HEK293 (cell line): ENCODE data around the gene LST1.

Source experiments
- KLF7 ChIP-seq: fragments of 450-650 bp; formaldehyde crosslinking; IDR thresholded peaks from 2 replicates; pipeline ENCODE4 v1.5.1; 2016; ENCODE audit warnings: missing biosample characterization, missing genetic modification characterization, borderline replicate concordance
- SP7 ChIP-seq: fragments of 450-650 bp; formaldehyde crosslinking; IDR thresholded peaks from 2 replicates; pipeline ENCODE4 v1.5.1; 2016; ENCODE audit warnings: missing biosample characterization, missing genetic modification characterization
- TCF7L2 ChIP-seq: IDR thresholded peaks from 2 replicates; pipeline ENCODE4 v1.6.1; 2011; ENCODE audit warnings: low read depth, mild to moderate bottlenecking, inconsistent platforms, low read length, moderate library complexity, borderline replicate concordance
- YY1 ChIP-seq: fragments of 450-650 bp; formaldehyde crosslinking; IDR thresholded peaks from 2 replicates; pipeline ENCODE4 v1.5.1; 2018; ENCODE audit warnings: missing biosample characterization, missing genetic modification characterization
- ZBTB21 ChIP-seq: fragments of 450-650 bp; formaldehyde crosslinking; IDR thresholded peaks from 2 replicates; pipeline ENCODE4 v1.5.1; 2017; ENCODE audit warnings: missing biosample characterization, missing genetic modification characterization
- ZFP3 ChIP-seq: fragments of 450-650 bp; formaldehyde crosslinking; IDR thresholded peaks from 2 replicates; pipeline ENCODE4 v1.5.1; 2016; ENCODE audit warnings: low read depth, missing biosample characterization, missing genetic modification characterization
- ZFP37 ChIP-seq: fragments of 450-650 bp; formaldehyde crosslinking; IDR thresholded peaks from 2 replicates; pipeline ENCODE4 v1.5.1; 2016; ENCODE audit warnings: missing biosample characterization, missing genetic modification characterization
- ZFP41 ChIP-seq: fragments of 450-650 bp; formaldehyde crosslinking; IDR thresholded peaks from 2 replicates; pipeline ENCODE4 v1.5.1; 2016; ENCODE audit warnings: missing biosample characterization, missing genetic modification characterization, borderline replicate concordance
- ZNF155 ChIP-seq: fragments of 450-650 bp; formaldehyde crosslinking; IDR thresholded peaks from 2 replicates; pipeline ENCODE4 v1.5.1; 2016; ENCODE audit warnings: missing biosample characterization, missing genetic modification characterization
- ZNF157 ChIP-seq: fragments of 450-650 bp; formaldehyde crosslinking; IDR thresholded peaks from 2 replicates; pipeline ENCODE4 v1.5.1; 2016; ENCODE audit warnings: missing biosample characterization, missing genetic modification characterization
- ZNF26 ChIP-seq: fragments of 450-650 bp; formaldehyde crosslinking; IDR thresholded peaks from 2 replicates; pipeline ENCODE4 v1.5.1; 2016; ENCODE audit warnings: missing biosample characterization, missing genetic modification characterization
- ZNF324 ChIP-seq: fragments of 450-650 bp; formaldehyde crosslinking; IDR thresholded peaks from 2 replicates; pipeline ENCODE4 v1.5.1; 2016; ENCODE audit warnings: missing biosample characterization, missing genetic modification characterization
- ZNF366 ChIP-seq: fragments of 450-650 bp; formaldehyde crosslinking; conservative IDR thresholded peaks from 2 replicates; pipeline ENCODE4 v1.5.1; 2016; ENCODE audit warnings: missing biosample characterization, missing genetic modification characterization
- ZNF391 ChIP-seq: fragments of 450-650 bp; formaldehyde crosslinking; IDR thresholded peaks from 2 replicates; pipeline ENCODE4 v1.5.1; 2016; ENCODE audit warnings: low read depth, missing biosample characterization, missing genetic modification characterization, borderline replicate concordance
- ZNF404 ChIP-seq: fragments of 450-650 bp; formaldehyde crosslinking; IDR thresholded peaks from 2 replicates; pipeline ENCODE4 v1.5.1; 2017; ENCODE audit warnings: missing biosample characterization, missing genetic modification characterization
- ZNF426 ChIP-seq: fragments of 450-650 bp; formaldehyde crosslinking; IDR thresholded peaks from 2 replicates; pipeline ENCODE4 v1.5.1; 2017; ENCODE audit warnings: missing biosample characterization, missing genetic modification characterization, mild to moderate bottlenecking, inconsistent platforms, moderate library complexity
- ZNF521 ChIP-seq: fragments of 450-650 bp; formaldehyde crosslinking; IDR thresholded peaks from 2 replicates; pipeline ENCODE4 v1.5.1; 2017; ENCODE audit warnings: missing biosample characterization, mild to moderate bottlenecking, missing genetic modification characterization
- ZNF555 ChIP-seq: fragments of 450-650 bp; formaldehyde crosslinking; conservative IDR thresholded peaks from 2 replicates; pipeline ENCODE4 v1.5.1; 2017; ENCODE audit warnings: missing biosample characterization, mild to moderate bottlenecking, missing genetic modification characterization, inconsistent platforms
- ZNF585B ChIP-seq: fragments of 450-650 bp; formaldehyde crosslinking; IDR thresholded peaks from 2 replicates; pipeline ENCODE4 v1.5.1; 2016; ENCODE audit warnings: missing biosample characterization, missing genetic modification characterization
- ZNF600 ChIP-seq: fragments of 450-650 bp; formaldehyde crosslinking; IDR thresholded peaks from 2 replicates; pipeline ENCODE4 v1.5.1; 2016; ENCODE audit warnings: missing biosample characterization, missing genetic modification characterization
- ZNF747 ChIP-seq: fragments of 450-650 bp; formaldehyde crosslinking; IDR thresholded peaks from 2 replicates; pipeline ENCODE4 v1.5.1; 2016; ENCODE audit warnings: missing biosample characterization, missing genetic modification characterization
- ZNF76 ChIP-seq: fragments of 450-650 bp; formaldehyde crosslinking; IDR thresholded peaks from 2 replicates; pipeline ENCODE4; 2016; ENCODE audit warnings: low read depth, missing biosample characterization, missing genetic modification characterization, borderline replicate concordance
- ZSCAN4 ChIP-seq: fragments of 450-650 bp; formaldehyde crosslinking; IDR thresholded peaks from 2 replicates; pipeline ENCODE4 v1.5.1; 2017; ENCODE audit warnings: missing biosample characterization, missing genetic modification characterization
- TF ChIP-seq, protein P1 (sequence below): fragments of 450-650 bp; formaldehyde crosslinking; IDR thresholded peaks from 2 replicates; pipeline ENCODE4 v1.5.1; 2016; ENCODE audit warnings: missing biosample characterization, missing genetic modification characterization
- TF ChIP-seq, protein P2 (sequence below): fragments of 450-650 bp; formaldehyde crosslinking; IDR thresholded peaks from 2 replicates; pipeline ENCODE4 v1.5.1; 2016; ENCODE audit warnings: missing biosample characterization, missing genetic modification characterization
- TF ChIP-seq, protein P3 (sequence below): sonication (generic); formaldehyde crosslinking; IDR thresholded peaks from 2 replicates; pipeline ENCODE4 v1.8.1; 2022; ENCODE audit warnings: mild to moderate bottlenecking, moderate library complexity, missing genetic modification reagents
- TF ChIP-seq, protein P4 (sequence below): fragments of 450-650 bp; formaldehyde crosslinking; IDR thresholded peaks from 2 replicates; pipeline ENCODE4 v1.5.1; 2016; ENCODE audit warnings: missing biosample characterization, missing genetic modification characterization

The LST1 gene

DNA sequence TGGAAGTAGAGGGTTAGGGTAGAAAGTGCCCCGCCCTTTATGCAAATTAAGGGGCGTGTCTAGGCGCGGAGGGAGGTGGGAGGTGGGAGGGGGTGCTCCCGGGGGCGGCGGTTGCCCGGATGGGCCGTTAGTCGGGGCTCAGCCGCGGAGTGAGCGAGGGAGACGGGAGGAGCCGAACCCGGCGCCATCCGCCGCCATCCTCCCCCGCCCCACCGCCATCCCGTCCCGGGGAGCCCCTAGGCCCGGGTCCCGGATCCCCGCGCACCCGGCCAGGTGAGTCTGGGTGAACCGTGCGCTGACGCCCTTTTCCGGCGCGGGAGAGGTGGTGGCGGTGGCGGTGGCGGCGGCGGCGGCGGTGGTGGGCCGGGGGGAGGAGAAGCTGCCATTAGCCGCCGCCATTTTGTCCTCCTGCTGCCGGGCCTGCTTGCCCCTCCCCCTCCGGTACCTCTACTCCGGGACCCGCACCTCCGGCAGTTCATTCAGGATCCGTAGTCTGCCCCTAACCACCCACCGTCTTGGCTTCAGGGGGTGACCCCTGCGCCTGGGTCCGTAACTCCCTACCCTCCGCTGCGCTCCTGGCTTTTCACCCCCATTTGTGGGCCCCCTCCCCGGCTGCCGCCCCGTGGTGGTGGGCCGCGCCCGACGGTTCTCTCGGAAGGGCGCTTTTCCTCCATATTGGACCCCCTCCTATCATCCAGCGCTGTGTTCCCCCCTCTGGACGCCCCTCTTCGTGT, 34.7 kb downstream of the LST1 start, which contains the start of gene PRRC2A (continued):
- TF ChIP-seq, protein P1, sequence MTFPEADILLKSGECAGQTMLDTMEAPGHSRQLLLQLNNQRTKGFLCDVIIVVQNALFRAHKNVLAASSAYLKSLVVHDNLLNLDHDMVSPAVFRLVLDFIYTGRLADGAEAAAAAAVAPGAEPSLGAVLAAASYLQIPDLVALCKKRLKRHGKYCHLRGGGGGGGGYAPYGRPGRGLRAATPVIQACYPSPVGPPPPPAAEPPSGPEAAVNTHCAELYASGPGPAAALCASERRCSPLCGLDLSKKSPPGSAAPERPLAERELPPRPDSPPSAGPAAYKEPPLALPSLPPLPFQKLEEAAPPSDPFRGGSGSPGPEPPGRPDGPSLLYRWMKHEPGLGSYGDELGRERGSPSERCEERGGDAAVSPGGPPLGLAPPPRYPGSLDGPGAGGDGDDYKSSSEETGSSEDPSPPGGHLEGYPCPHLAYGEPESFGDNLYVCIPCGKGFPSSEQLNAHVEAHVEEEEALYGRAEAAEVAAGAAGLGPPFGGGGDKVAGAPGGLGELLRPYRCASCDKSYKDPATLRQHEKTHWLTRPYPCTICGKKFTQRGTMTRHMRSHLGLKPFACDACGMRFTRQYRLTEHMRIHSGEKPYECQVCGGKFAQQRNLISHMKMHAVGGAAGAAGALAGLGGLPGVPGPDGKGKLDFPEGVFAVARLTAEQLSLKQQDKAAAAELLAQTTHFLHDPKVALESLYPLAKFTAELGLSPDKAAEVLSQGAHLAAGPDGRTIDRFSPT: peak; percentile 37; the same call in 1 of the 2 replicates
- TF ChIP-seq ZNF155 (tag by site-specific recombination): no peak
- no peak for TF ChIP-seq TCF7L2
- TF ChIP-seq ZBTB21 (tag by site-specific recombination): no peak; the same call in 1 of the 2 replicates
- peak; percentile 68; the same call in 1 of the 2 replicates for TF ChIP-seq SP7 (tag by site-specific recombination)
- TF ChIP-seq ZFP37 (tag by site-specific recombination): peak; percentile 95
- TF ChIP-seq ZNF324 (tag by site-specific recombination): peak; percentile 84; the same call in 1 of the 2 replicates
- TF ChIP-seq, protein P2, sequence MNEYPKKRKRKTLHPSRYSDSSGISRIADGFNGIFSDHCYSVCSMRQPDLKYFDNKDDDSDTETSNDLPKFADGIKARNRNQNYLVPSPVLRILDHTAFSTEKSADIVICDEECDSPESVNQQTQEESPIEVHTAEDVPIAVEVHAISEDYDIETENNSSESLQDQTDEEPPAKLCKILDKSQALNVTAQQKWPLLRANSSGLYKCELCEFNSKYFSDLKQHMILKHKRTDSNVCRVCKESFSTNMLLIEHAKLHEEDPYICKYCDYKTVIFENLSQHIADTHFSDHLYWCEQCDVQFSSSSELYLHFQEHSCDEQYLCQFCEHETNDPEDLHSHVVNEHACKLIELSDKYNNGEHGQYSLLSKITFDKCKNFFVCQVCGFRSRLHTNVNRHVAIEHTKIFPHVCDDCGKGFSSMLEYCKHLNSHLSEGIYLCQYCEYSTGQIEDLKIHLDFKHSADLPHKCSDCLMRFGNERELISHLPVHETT (tag by site-specific recombination): peak; percentile 19; the same call in 1 of the 2 replicates
- TF ChIP-seq ZNF76: peak; percentile 64; the same call in 1 of the 2 replicates
- no peak for TF ChIP-seq ZNF521 (tag by site-specific recombination)
- TF ChIP-seq ZNF585B: peak; percentile 74
- no peak for TF ChIP-seq ZNF26
- TF ChIP-seq, protein P3, sequence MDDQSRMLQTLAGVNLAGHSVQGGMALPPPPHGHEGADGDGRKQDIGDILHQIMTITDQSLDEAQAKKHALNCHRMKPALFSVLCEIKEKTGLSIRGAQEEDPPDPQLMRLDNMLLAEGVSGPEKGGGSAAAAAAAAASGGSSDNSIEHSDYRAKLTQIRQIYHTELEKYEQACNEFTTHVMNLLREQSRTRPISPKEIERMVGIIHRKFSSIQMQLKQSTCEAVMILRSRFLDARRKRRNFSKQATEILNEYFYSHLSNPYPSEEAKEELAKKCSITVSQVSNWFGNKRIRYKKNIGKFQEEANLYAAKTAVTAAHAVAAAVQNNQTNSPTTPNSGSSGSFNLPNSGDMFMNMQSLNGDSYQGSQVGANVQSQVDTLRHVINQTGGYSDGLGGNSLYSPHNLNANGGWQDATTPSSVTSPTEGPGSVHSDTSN (CRISPR knock-in tag): peak; percentile 72
- no peak for TF ChIP-seq ZNF747 (tag by site-specific recombination)
- peak; percentile 79 for TF ChIP-seq ZNF600
- peak; percentile 99 for TF ChIP-seq YY1 (tag by site-specific recombination)
- TF ChIP-seq ZSCAN4 (tag by site-specific recombination): peak; percentile 36; the same call in 1 of the 2 replicates
- no peak for TF ChIP-seq ZFP3 (tag by site-specific recombination)
- peak; percentile 89; the same call in 1 of the 2 replicates for TF ChIP-seq ZNF391 (tag by site-specific recombination)
- no peak for TF ChIP-seq ZFP41 (tag by site-specific recombination)
- TF ChIP-seq ZNF404 (tag by site-specific recombination): no peak
- TF ChIP-seq ZNF157 (tag by site-specific recombination): 0 out of 2 replicates have a peak, but pooled peaks have one; percentile 6
- TF ChIP-seq, protein P4, sequence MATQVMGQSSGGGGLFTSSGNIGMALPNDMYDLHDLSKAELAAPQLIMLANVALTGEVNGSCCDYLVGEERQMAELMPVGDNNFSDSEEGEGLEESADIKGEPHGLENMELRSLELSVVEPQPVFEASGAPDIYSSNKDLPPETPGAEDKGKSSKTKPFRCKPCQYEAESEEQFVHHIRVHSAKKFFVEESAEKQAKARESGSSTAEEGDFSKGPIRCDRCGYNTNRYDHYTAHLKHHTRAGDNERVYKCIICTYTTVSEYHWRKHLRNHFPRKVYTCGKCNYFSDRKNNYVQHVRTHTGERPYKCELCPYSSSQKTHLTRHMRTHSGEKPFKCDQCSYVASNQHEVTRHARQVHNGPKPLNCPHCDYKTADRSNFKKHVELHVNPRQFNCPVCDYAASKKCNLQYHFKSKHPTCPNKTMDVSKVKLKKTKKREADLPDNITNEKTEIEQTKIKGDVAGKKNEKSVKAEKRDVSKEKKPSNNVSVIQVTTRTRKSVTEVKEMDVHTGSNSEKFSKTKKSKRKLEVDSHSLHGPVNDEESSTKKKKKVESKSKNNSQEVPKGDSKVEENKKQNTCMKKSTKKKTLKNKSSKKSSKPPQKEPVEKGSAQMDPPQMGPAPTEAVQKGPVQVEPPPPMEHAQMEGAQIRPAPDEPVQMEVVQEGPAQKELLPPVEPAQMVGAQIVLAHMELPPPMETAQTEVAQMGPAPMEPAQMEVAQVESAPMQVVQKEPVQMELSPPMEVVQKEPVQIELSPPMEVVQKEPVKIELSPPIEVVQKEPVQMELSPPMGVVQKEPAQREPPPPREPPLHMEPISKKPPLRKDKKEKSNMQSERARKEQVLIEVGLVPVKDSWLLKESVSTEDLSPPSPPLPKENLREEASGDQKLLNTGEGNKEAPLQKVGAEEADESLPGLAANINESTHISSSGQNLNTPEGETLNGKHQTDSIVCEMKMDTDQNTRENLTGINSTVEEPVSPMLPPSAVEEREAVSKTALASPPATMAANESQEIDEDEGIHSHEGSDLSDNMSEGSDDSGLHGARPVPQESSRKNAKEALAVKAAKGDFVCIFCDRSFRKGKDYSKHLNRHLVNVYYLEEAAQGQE (tag by site-specific recombination): peak; percentile 52
- no peak for TF ChIP-seq ZNF555 (tag by site-specific recombination)
- 0 out of 2 replicates have a peak, but pooled peaks have one; percentile 3 for TF ChIP-seq ZNF426
- peak; percentile 67; the same call in 1 of the 2 replicates for TF ChIP-seq KLF7 (tag by site-specific recombination)
- TF ChIP-seq ZNF366 (tag by site-specific recombination): no peak
